ENCODE measurements around the gene PGAM1.

DNA sequence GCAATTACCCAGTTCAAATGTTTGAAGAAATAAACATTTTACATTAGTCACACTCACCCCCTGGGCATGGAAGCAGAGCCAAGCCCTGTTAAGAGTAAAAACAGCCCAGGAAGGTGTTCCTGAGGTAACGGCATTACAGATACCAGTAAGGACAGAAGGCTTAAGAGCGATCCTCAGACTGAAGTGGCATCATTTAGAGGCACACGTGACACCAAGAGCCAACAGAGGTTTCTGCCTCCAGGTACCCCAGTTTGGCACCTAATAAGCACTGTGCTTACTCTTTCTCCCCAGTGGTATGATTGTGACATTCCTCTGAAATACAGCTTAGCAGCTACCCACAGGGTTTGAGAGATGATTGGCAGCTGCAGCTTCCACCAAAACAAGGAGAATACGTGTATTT, 55.1 kb downstream of the PGAM1 start:
- TF ChIP-seq, protein P1, sequence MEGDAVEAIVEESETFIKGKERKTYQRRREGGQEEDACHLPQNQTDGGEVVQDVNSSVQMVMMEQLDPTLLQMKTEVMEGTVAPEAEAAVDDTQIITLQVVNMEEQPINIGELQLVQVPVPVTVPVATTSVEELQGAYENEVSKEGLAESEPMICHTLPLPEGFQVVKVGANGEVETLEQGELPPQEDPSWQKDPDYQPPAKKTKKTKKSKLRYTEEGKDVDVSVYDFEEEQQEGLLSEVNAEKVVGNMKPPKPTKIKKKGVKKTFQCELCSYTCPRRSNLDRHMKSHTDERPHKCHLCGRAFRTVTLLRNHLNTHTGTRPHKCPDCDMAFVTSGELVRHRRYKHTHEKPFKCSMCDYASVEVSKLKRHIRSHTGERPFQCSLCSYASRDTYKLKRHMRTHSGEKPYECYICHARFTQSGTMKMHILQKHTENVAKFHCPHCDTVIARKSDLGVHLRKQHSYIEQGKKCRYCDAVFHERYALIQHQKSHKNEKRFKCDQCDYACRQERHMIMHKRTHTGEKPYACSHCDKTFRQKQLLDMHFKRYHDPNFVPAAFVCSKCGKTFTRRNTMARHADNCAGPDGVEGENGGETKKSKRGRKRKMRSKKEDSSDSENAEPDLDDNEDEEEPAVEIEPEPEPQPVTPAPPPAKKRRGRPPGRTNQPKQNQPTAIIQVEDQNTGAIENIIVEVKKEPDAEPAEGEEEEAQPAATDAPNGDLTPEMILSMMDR (conservative IDR thresholded peaks at IDR 0.05), result no peak
- no peak for TF ChIP-seq ZFX (IDR thresholded peaks at IDR 0.05)

Measured in C4-2B (cell line).